ENCODE results near the gene FARP1.

FARP1 gene

DNA sequence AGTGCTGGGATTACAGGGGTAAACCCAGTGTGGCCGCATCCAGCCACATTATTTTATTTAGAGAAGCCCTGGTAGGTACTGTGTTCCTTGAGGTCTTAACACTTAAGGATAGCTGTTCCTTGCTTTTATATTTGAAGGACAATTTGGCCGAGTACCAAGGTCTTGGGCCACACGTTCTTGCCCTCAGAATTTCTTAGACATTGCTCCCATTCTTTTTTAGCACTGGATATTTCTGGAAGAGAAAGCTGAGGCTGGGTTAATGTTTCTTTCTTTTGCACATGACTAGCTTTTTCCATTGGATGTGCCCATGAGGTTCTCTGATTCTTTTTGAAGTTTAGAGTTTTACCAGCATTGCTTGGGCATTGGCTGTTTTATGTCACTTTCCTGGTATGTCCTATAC, 39.7 kb downstream of the FARP1 start:
- CTCF ChIA-PET = interaction anchor here (0.6 kb wide), 1 partner anchor 444 kb away, joined by 3 read pairs; no protein-coding TSS in a partner anchor
- POLR2A ChIA-PET = no interaction called here
- peaks cover 2% of the 10 kb centered on the region; the same call in 1 of the 2 replicates for H3K4me1 ChIP-seq (ENCODE audit: control insufficient read depth, insufficient read depth, low read length)
- no peaks in the 10 kb centered on the region for H3K36me3 ChIP-seq (ENCODE audit: control insufficient read depth in 2 of 2, insufficient read depth in 1 of 2, low read length in 2 of 2)
- no peak for TF ChIP-seq PRDM10 (tag by site-specific recombination; IDR thresholded peaks at IDR 0.05)
- TF ChIP-seq ZNF214 (tag by site-specific recombination; IDR thresholded peaks at IDR 0.05; ENCODE audit: borderline replicate concordance) = no peak
- TF ChIP-seq ZNF654 (tag by site-specific recombination; IDR thresholded peaks at IDR 0.05; ENCODE audit: low read depth) = no peak
- TF ChIP-seq ZNF174 (tag by site-specific recombination; IDR thresholded peaks at IDR 0.05) = no peak
- TF ChIP-seq ZNF155 (tag by site-specific recombination; IDR thresholded peaks at IDR 0.05) = no peak
- TF ChIP-seq GLI2 (tag by site-specific recombination; IDR thresholded peaks at IDR 0.05; ENCODE audit: borderline replicate concordance, low read depth) = no peak
- TF ChIP-seq ZNF623 (tag by site-specific recombination; IDR thresholded peaks at IDR 0.05) = no peak
- TF ChIP-seq ZNF362 (tag by site-specific recombination; IDR thresholded peaks at IDR 0.05) = no peak
- no peak for TF ChIP-seq ZBTB48 (tag by site-specific recombination; IDR thresholded peaks at IDR 0.05)
- TF ChIP-seq ZNF426 (tag by site-specific recombination; IDR thresholded peaks at IDR 0.05) = no peak
- no peak for TF ChIP-seq ZNF48 (tag by site-specific recombination; IDR thresholded peaks at IDR 0.05)
- no peak for TF ChIP-seq ZFHX2 (tag by site-specific recombination; conservative IDR thresholded peaks at IDR 0.05)
- no peak for TF ChIP-seq ZNF146 (tag by site-specific recombination; IDR thresholded peaks at IDR 0.05)
- TF ChIP-seq, protein P1, sequence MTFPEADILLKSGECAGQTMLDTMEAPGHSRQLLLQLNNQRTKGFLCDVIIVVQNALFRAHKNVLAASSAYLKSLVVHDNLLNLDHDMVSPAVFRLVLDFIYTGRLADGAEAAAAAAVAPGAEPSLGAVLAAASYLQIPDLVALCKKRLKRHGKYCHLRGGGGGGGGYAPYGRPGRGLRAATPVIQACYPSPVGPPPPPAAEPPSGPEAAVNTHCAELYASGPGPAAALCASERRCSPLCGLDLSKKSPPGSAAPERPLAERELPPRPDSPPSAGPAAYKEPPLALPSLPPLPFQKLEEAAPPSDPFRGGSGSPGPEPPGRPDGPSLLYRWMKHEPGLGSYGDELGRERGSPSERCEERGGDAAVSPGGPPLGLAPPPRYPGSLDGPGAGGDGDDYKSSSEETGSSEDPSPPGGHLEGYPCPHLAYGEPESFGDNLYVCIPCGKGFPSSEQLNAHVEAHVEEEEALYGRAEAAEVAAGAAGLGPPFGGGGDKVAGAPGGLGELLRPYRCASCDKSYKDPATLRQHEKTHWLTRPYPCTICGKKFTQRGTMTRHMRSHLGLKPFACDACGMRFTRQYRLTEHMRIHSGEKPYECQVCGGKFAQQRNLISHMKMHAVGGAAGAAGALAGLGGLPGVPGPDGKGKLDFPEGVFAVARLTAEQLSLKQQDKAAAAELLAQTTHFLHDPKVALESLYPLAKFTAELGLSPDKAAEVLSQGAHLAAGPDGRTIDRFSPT (tag by site-specific recombination; IDR thresholded peaks at IDR 0.05) = no peak
- no peak overlapping the region for H3K4me3 ChIP-seq (ENCODE audit: low read depth, low read length)
- H3K27ac ChIP-seq (ENCODE audit: extremely low read depth, low read depth, low read length) = no peak overlapping the region
- H3K9me3 ChIP-seq (ENCODE audit: control insufficient read depth, insufficient read depth, low read depth, low read length) = no peaks in the 10 kb centered on the region

GRCh38 chr13:98184792-98185191, 41.9 kb downstream of the FARP1 start:
- H3K27ac ChIP-seq (ENCODE audit: extremely low read depth, low read depth, low read length) = no peak overlapping the region
- no peaks in the 10 kb centered on the region for H3K9me3 ChIP-seq (ENCODE audit: control insufficient read depth, insufficient read depth, low read depth, low read length)
- peaks cover 9% of the 10 kb centered on the region; the same call in 1 of the 2 replicates for H3K4me1 ChIP-seq (ENCODE audit: control insufficient read depth, insufficient read depth, low read length)
- TF ChIP-seq YY2 (tag by site-specific recombination; IDR thresholded peaks at IDR 0.05) = no peak
- TF ChIP-seq, protein P2, sequence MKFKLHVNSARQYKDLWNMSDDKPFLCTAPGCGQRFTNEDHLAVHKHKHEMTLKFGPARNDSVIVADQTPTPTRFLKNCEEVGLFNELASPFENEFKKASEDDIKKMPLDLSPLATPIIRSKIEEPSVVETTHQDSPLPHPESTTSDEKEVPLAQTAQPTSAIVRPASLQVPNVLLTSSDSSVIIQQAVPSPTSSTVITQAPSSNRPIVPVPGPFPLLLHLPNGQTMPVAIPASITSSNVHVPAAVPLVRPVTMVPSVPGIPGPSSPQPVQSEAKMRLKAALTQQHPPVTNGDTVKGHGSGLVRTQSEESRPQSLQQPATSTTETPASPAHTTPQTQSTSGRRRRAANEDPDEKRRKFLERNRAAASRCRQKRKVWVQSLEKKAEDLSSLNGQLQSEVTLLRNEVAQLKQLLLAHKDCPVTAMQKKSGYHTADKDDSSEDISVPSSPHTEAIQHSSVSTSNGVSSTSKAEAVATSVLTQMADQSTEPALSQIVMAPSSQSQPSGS (tag by site-specific recombination; IDR thresholded peaks at IDR 0.05; ENCODE audit: low read depth) = peak; percentile 27; the same call in 1 of the 2 replicates
- POLR2A ChIA-PET = no interaction called here
- H3K4me3 ChIP-seq (ENCODE audit: low read depth, low read length) = no peak overlapping the region
- H3K36me3 ChIP-seq (ENCODE audit: control insufficient read depth in 2 of 2, insufficient read depth in 1 of 2, low read length in 2 of 2) = no peaks in the 10 kb centered on the region
- CTCF ChIA-PET = no interaction called here
